ENCODE data around the gene TAS2R42.

GRCh38 chr12:11182529-11182928 lies 4.2 kb downstream of the TAS2R42 start:
- TF ChIP-seq POLR2AphosphoS5 (IDR thresholded peaks at IDR 0.05; ENCODE audit: low read depth, low read length): no peak
- no peak for TF ChIP-seq POLR2A (IDR thresholded peaks at IDR 0.05; ENCODE audit: low read depth, low read length)
